ENCODE results near the gene FBLN1. TPM values are rescaled to one million over a fixed set of nuclear protein-coding genes. Genes with fewer than 3 reads are reported as not detected.

The FBLN1 gene
- total and polyA plus RNA-seq, 2 donors (not counting 1 experiment from before 2014, with no cell fraction given), result not detected

- no peaks in the 10 kb centered on the region for H4K20me1 ChIP-seq (ENCODE audit: control insufficient read depth, insufficient read depth, low read length, poor library complexity, severe bottlenecking)
- Mint-ChIP-seq H3K9me3 (ENCODE audit: insufficient read depth) (no peaks in the 10 kb centered on the region), H3K27me3 (peaks cover 34% of the 10 kb centered on the region), H3K27ac (no peak overlapping the region), H3K4me3 (no peak overlapping the region), H3K4me1 (peaks cover 4% of the 10 kb centered on the region)
- H3K27me3 ChIP-seq (replicated peaks in 1 of 4; ENCODE audit: control extremely low read depth in 1 of 4, control insufficient read depth in 3 of 4, insufficient read depth in 4 of 4, low read length in 3 of 4), result peaks cover 0 to 30% (median 10%) of the 10 kb centered on the region in 4 experiments
- intact Hi-C loops (cut with micrococcal nuclease), result no loop called here
- ChIA-PET CTCF (no interaction called here), POLR2A (no interaction called here)
- WGBS (ENCODE audit: insufficient coverage), result 87% methylated on average over 3 of the region's 8 CpGs
- no peaks in the 10 kb centered on the region for H3K36me3 ChIP-seq (replicated peaks in 1 of 2; ENCODE audit: control extremely low read depth in 1 of 2, control insufficient read depth in 1 of 2, extremely low read depth in 1 of 2, insufficient read depth in 2 of 2, low read length in 1 of 2)
- no peaks in the 10 kb centered on the region for H3K9me3 ChIP-seq (ENCODE audit: control extremely low read depth in 1 of 3, control insufficient read depth in 2 of 3, insufficient read depth in 1 of 3, low read length in 2 of 3)
- H3K4me3 ChIP-seq (ENCODE audit: control extremely low read depth in 1 of 5, extremely low read depth in 1 of 5, insufficient read depth in 1 of 5, low read depth in 2 of 5, low read length in 4 of 5), result no peak overlapping the region
- TF ChIP-seq CTCF (IDR thresholded peaks at IDR 0.05), result no peak
- no peak for TF ChIP-seq EZH2 (IDR thresholded peaks at IDR 0.05; ENCODE audit: borderline replicate concordance, insufficient read depth, low read depth, low read length, poor library complexity, severe bottlenecking)
- ATAC-seq (ENCODE audit: low read depth) (no peak), DNase-seq (no peak)
- no peak overlapping the region for H2AFZ ChIP-seq (ENCODE audit: insufficient read depth, low read depth, low read length, poor library complexity, severe bottlenecking)
- H3K9ac ChIP-seq (ENCODE audit: low read length), result no peak overlapping the region
- H3K4me1 ChIP-seq (ENCODE audit: control insufficient read depth in 2 of 2, insufficient read depth in 2 of 2, low read length in 2 of 2), result peaks cover 5 to 7% of the 10 kb centered on the region in 2 donors
- no peak overlapping the region for H3K4me2 ChIP-seq (replicated peaks; ENCODE audit: low read depth, low read length, poor library complexity, severe bottlenecking)
- no peak overlapping the region for H3K27ac ChIP-seq (ENCODE audit: low read length in 2 of 2)
- no peaks in the 10 kb centered on the region for H3K79me2 ChIP-seq (ENCODE audit: control insufficient read depth, insufficient read depth, low read length)
Observed at GRCh38 chr22:45506816-45507360, 4.2 kb downstream of the FBLN1 start.

- ATAC-seq (ENCODE audit: low read depth), result no peak
- Mint-ChIP-seq H3K9me3 (ENCODE audit: insufficient read depth) (no peaks in the 10 kb centered on the region), H3K27me3 (peaks cover 32% of the 10 kb centered on the region), H3K4me1 (peaks cover 4% of the 10 kb centered on the region), H3K27ac (no peak overlapping the region), H3K4me3 (no peak overlapping the region)
- CTCF ChIA-PET, result no interaction called here
- H3K9me3 ChIP-seq (ENCODE audit: control extremely low read depth in 1 of 3, control insufficient read depth in 2 of 3, insufficient read depth in 1 of 3, low read length in 2 of 3), result no peaks in the 10 kb centered on the region
- no peak for DNase-seq
- no peak overlapping the region for H3K4me3 ChIP-seq (ENCODE audit: control extremely low read depth in 1 of 5, extremely low read depth in 1 of 5, insufficient read depth in 1 of 5, low read depth in 2 of 5, low read length in 4 of 5)
- no peak overlapping the region for H3K4me2 ChIP-seq (replicated peaks; ENCODE audit: low read depth, low read length, poor library complexity, severe bottlenecking)
- intact Hi-C loops (cut with micrococcal nuclease), result no loop called here
- H3K27me3 ChIP-seq (replicated peaks in 1 of 4; ENCODE audit: control extremely low read depth in 1 of 4, control insufficient read depth in 3 of 4, insufficient read depth in 4 of 4, low read length in 3 of 4), result peaks cover 0 to 26% (median 7%) of the 10 kb centered on the region in 4 experiments
- H3K36me3 ChIP-seq (replicated peaks in 1 of 2; ENCODE audit: control extremely low read depth in 1 of 2, control insufficient read depth in 1 of 2, extremely low read depth in 1 of 2, insufficient read depth in 2 of 2, low read length in 1 of 2), result no peaks in the 10 kb centered on the region
- POLR2A ChIA-PET, result no interaction called here
- no peak overlapping the region for H2AFZ ChIP-seq (ENCODE audit: insufficient read depth, low read depth, low read length, poor library complexity, severe bottlenecking)
- H4K20me1 ChIP-seq (ENCODE audit: control insufficient read depth, insufficient read depth, low read length, poor library complexity, severe bottlenecking), result no peaks in the 10 kb centered on the region
- H3K4me1 ChIP-seq (ENCODE audit: control insufficient read depth in 2 of 2, insufficient read depth in 2 of 2, low read length in 2 of 2), result peaks cover 5 to 7% of the 10 kb centered on the region in 2 donors
- no peak for TF ChIP-seq CTCF (IDR thresholded peaks at IDR 0.05)
- no peak for TF ChIP-seq EZH2 (IDR thresholded peaks at IDR 0.05; ENCODE audit: borderline replicate concordance, insufficient read depth, low read depth, low read length, poor library complexity, severe bottlenecking)
- H3K9ac ChIP-seq (ENCODE audit: low read length), result no peak overlapping the region
- 83% methylated on average over 1 of the region's 6 CpGs for WGBS (ENCODE audit: insufficient coverage)
- H3K79me2 ChIP-seq (ENCODE audit: control insufficient read depth, insufficient read depth, low read length), result no peaks in the 10 kb centered on the region
- no peak overlapping the region for H3K27ac ChIP-seq (ENCODE audit: low read length in 2 of 2)
Observed at GRCh38 chr22:45507798-45508197, 5.1 kb downstream of the FBLN1 start.

All from B cell (primary cell).